GM12892 (cell line): Measurements from ENCODE around the gene SCAF8.

Experiments used
- POLR2A ChIP-seq: IDR thresholded peaks from 2 replicates; pipeline ENCODE4 v1.6.1; 2011; ENCODE audit warnings: low read depth, low read length, control low read depth
- POLR2AphosphoS5 ChIP-seq: IDR thresholded peaks from 2 replicates; pipeline ENCODE4 v1.6.1; 2011; ENCODE audit warnings: low read depth, low read length, control low read depth

- TF ChIP-seq POLR2A (no peak), POLR2AphosphoS5 (no peak)
Measured at GRCh38 chr6:154830771-154831170, 97.6 kb downstream of the SCAF8 start.
